ENCODE results near the gene LYPLAL1.

LYPLAL1 gene

DNA sequence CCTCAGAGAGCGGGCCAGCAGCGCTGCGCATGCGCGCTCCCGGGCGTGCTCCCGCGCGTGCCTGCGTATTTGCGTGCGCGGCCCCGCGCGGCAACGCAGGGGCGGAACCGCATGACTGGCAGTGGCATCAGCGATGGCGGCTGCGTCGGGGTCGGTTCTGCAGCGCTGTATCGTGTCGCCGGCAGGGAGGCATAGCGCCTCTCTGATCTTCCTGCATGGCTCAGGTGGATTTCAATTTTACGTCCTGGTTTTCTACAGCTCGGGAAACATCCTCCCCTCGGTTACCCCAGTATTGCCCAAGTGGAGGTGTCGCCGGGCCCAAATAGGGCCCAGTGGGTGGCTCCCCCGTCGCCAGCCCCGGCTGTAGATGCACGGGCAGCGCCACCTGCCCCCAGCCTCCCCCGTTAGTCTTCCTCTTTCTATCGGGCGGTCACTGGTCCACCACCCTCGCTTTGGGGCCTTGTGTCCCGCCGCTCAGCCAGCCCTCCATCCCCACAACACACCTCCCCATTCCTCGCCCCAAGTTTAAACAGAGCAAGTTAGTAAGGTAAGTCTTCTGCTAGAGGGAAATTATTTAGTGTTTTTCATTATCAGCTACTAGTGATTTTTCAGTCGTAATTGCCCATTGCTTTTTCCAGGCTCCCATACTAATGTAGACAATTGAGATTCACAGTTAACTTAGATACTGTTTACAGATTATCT, at the start of gene LYPLAL1:
Gene LYPLAL1 (plus strand): TSS at position 121 of the 702 bp plus-strand sequence. CDS start 13 bp downstream, at position 134.
- peak; percentile 89 for DNase-seq

DNA sequence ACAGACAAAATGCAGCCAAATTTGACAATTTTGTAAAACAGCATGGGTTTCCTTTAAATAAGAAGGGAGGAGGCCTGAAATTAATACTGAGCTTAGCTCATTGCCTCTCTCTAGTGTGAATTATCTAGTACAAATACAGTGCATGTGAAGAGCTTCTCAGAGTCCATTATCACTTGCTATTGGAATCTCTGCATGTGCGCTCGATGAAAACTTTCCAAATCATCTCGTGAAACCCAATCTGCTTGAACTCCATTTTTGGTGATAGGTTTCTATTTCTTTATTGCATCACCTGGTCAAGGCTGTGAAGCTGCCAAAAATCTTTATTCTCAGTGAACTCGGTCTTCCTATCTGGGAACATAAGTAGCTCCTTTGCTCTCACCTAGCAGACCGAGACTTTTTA, 49.5 kb upstream of the LYPLAL1 start:
- no peak for DNase-seq

DNA sequence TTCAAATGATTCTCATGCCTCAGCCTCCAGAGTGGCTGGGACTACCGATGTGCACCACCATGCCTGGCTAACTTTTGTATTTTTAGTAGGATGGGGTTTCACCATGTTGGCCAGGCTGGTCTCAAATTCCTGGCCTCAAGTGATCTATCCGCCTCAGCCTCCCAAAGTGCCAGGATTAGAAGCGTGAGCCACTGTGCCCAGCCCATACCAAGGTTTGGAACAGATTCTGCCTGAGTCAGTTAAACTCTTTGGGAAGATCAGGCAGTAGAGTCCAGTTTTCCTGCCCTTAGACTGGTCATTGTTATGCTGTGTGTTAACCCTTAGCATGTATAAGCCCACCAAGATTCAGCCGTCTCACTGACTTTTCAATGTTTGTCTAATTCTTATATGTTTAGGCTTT, 48.3 kb upstream of the LYPLAL1 start:
- no peak for DNase-seq

GRCh38 chr1:219126377-219126776, 47.3 kb upstream of the LYPLAL1 start:
- DNase-seq: no peak

- DNase-seq: no peak
Measured at GRCh38 chr1:219128957-219129356, 44.7 kb upstream of the LYPLAL1 start.

GRCh38 chr1:219130366-219130935, 43.2 kb upstream of the LYPLAL1 start:
- DNase-seq: no peak

DNA sequence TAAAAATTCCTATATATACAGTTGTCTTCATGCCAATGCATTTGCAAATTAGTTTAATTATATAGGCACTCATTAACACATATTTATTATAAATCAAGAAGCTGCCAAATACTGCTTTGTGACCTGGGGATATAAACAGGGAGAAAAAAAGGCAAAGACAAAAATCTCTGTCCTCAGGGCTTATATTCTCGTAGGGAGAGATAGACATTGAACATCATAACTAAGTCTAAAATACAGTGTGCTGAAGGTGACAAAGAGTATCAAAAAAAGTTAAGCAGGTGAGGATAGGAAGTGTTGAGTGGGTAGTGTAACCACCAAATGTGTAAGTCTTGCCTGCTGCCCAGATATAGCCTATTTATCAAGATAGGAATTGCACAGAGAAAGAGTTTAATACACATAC, 40.7 kb upstream of the LYPLAL1 start:
- DNase-seq: no peak

DNA sequence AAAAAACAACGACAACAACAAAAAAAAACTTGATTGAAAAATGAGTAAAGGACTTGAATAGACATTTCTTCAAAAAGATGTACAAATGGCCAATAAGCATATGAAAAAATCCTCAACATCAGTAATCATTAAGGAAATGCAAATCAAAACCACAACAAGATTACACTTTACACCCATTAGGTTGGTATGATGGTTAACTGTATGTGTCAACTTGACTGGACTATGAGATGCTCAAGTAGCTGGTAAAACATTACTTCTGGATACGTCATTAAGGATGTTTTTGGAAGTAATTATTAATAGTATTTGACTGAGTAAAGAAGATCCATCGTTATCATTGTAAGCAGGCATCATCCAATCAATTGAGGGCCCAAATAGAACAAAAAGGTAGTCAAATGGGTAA, 34.9 kb upstream of the LYPLAL1 start:
- no peak for DNase-seq

DNA sequence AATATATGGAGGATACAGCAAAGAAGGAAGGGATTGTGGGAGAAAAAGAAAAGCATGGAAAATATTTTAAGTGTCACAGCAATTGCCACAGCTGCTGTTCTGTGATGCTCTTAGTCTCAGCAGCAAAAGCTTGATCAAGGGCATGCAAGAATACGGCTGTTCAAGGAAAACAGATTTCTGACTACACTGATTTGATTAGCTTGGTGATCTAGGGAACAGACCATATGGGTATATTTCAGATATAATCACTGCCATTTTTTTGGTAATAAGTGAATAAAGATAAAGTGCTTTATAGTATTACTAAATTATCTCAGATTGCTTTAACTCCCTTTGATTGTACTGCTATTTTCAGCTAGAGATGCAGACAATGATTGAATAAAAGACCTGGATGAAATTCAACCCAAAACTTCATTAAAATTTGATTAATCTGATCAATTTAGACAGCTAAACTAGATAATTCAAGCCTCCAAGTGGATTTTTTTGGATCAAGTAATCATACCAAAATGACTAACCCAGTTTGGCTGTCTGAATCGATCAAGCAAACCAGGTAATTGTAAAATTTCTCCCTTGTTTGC, 33.3 kb upstream of the LYPLAL1 start:
- DNase-seq: no peak

DNA sequence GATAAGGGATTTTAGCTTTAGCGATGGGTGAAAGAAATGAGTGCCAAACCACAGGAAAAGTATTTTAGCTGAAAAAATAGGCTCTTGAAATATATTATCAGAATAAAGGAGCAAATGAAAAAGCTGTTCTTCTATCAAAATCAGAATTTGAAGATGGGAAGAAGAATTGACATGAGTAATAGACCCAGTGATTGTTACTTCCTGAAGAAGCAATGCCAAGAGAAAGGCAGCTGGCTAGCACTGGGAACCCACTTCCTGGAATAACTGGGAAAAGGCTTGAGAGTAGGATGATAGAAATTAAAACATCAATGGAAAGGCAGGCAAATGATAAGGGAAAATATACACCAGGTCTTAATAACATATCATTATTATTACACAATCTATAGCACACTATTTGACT, 29.9 kb upstream of the LYPLAL1 start:
- no peak for DNase-seq

DNA sequence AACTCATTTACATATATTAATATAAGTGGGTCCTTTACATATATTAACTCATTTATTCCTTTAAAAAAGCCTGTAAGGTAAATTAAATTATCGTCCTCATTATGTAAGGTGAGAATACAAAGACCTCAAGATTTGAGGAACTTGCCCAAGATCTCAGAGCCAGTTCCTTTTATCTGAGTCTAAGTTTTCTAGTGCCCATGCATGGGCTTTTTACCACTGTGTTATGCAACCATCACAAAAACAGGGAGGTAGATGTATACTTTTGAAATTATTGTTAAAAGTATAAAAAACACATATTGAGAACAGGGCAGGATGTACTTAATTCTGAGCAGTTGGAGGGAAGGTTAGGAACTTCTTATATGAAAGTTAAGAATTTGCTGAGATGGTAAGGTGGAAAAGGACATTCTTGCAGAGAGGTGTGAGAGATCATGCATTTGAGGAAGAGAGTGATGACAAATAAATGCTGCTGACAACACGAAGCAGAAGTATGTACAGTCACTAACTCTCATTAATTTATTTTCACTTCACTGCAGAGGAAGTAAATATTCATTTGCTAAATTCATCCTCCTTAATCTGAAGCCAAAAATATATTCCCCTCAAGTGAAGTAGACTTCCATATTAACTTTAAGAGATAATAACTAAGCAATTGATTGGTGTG, 28.9 kb upstream of the LYPLAL1 start:
- DNase-seq: no peak

DNA sequence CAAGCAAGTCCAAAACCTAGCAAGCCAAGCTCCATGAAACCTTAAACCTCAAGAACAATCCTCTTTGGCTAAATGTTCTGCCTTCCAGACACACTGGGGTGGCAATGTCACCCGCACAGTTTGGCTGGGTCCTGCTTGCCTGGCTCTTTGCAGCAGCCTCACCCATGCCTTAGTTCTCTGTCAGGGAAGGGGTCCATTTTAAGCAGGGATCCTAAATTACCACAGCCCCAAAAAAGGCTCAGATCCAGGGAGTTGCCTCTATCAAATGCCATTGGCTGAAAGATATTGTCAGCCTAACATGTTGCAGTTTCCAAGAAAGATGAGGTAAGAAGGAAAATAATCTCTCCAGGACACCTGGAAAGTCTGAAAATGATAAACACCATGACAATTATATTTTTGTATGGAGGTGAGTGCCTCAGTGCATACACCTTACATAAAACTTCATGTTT, 26.1 kb upstream of the LYPLAL1 start:
- DNase-seq: no peak

GRCh38 chr1:219149009-219149577, 24.6 kb upstream of the LYPLAL1 start:
- DNase-seq: no peak

- no peak for DNase-seq
Measured at GRCh38 chr1:219149953-219150352, 23.7 kb upstream of the LYPLAL1 start.

GRCh38 chr1:219150913-219151312, 22.8 kb upstream of the LYPLAL1 start:
- DNase-seq: no peak

- DNase-seq: no peak
Measured at GRCh38 chr1:219151467-219151866, 22.2 kb upstream of the LYPLAL1 start.

DNA sequence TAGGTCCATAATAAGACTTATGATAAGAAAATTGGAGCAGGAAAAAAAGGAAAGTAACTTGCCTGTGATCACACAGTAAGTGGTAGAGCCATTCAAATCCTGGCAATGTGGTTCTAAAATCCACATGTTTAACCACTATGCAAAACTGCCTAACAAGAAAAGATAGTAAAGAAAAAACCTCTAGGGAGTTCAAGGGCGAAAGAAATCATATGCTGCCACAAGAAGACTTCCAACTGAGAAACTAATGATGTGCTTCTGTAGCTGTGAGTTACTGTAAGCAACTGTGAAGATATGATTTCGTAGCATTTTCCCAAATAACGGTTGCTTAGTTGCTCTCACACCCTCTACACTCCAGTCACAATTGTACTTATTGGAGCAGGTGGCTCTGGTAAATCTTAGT, 20.9 kb upstream of the LYPLAL1 start:
- DNase-seq: no peak

- DNase-seq: no peak
Measured at GRCh38 chr1:219153723-219154122, 20.0 kb upstream of the LYPLAL1 start.

DNA sequence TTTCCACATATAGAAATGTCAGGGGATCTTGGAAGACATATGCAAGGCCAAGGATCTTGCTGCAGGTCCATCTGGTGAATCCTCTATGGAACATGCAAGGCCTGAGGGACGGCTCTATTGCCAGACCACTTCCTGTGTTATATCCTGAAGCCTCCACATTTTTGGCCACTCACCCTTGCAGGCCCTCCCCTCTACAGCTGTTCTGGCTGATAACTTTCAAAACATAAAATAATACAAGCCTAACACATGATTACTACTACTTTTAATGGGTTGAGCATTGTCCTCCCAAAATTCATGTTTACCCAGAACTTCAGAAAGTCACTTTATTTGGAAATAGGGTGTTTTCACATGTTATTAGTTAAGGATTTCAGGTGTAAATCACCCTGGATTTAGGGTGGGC, 18.5 kb upstream of the LYPLAL1 start:
- no peak for DNase-seq

- DNase-seq: no peak
Measured at GRCh38 chr1:219159946-219160645, 13.6 kb upstream of the LYPLAL1 start.

DNA sequence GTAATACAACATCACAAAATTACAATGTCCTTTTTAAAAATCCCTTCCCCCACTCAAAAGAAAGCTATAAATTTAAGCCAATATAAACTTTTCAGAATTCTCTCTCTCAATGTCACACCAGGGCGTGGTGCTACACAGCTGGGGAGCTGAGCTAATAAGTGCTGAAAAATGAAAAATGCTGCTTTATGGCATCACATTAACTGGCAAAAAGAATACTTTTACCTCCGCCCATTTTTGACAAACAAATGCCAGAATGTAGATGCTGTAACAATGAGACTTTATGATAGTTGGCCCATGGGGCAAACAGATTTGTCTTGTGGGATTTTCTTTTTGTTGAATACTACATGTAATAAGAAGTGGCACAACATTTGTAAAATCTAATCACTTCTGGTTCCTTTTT, 12.7 kb upstream of the LYPLAL1 start:
- DNase-seq: no peak

DNA sequence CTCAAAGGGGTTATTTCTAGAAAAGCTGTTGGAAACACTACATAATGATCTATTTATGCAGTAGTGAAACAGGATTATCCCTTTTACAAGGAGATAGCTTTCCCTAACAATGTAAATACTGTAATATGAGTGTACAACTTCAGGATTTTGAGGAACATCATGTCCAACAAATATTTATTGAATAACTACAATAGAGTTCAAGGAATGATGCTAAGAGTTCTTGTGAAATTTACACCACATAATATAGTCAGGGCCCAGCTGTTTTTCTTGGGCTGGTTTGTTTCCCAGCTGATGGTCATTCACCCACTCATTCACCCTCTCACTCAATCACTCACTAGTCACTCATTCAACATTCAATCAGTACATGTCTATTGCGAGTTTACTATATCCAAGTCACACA, 12.3 kb upstream of the LYPLAL1 start:
- no peak for DNase-seq

- no peak for DNase-seq
Measured at GRCh38 chr1:219163401-219163954, 10.2 kb upstream of the LYPLAL1 start.

Measured in GOT3 (cell line).